Endothelial cell of umbilical vein (primary cell): ENCODE data around the gene IL17REL.

ENCODE experiments used
- EZH2 ChIP-seq: IDR thresholded peaks from 2 replicates; pipeline ENCODE4 v1.6.1; 2012; ENCODE audit warnings: borderline replicate concordance, low read depth, mild to moderate bottlenecking, moderate library complexity, low read length, inconsistent platforms; ENCODE audit not compliant: severe bottlenecking
- FOS ChIP-seq: IDR thresholded peaks from 2 replicates; pipeline ENCODE4 v1.6.1; 2011; ENCODE audit warnings: mild to moderate bottlenecking, low read length, moderate library complexity, borderline replicate concordance; ENCODE audit not compliant: insufficient read depth
- GATA2 ChIP-seq: IDR thresholded peaks from 2 replicates; pipeline ENCODE4 v1.7.0; 2011; ENCODE audit warnings: low read depth, mild to moderate bottlenecking, moderate library complexity, mixed read lengths, low read length; ENCODE audit not compliant: insufficient read length, insufficient read depth
- JUN ChIP-seq: IDR thresholded peaks from 2 replicates; pipeline ENCODE4 v1.6.1; 2011; ENCODE audit warnings: borderline replicate concordance, low read depth; ENCODE audit not compliant: insufficient read length, insufficient read depth
- MYC ChIP-seq: IDR thresholded peaks from one replicate; pipeline ENCODE4 v1.6.1; 2011; ENCODE audit warnings: mild to moderate bottlenecking, low read depth, low read length
- POLR2A ChIP-seq: IDR thresholded peaks from 2 replicates; pipeline ENCODE4 v1.6.1; 2012; ENCODE audit warnings: low read depth, mild to moderate bottlenecking, control low read depth, low read length
- POLR2AphosphoS5 ChIP-seq: IDR thresholded peaks from 2 replicates; pipeline ENCODE4 v1.6.1; 2012; ENCODE audit warnings: low read depth, mild to moderate bottlenecking, control low read depth, low read length, moderate library complexity; ENCODE audit not compliant: insufficient read depth
- TF ChIP-seq, protein P1 (sequence below), 2 donors: IDR thresholded peaks; 1 replicate in 1 of 2; 2 replicates in 1 of 2; pipeline ENCODE4 v1.5.1; 2011; ENCODE audit warnings: low read length in 2 of 2, mild to moderate bottlenecking in 2 of 2, moderate library complexity in 2 of 2, control low read depth in 1 of 2, inconsistent platforms in 1 of 2, low read depth in 1 of 2; ENCODE audit not compliant: insufficient read depth in 1 of 2; ENCODE audit errors: extremely low read depth in 1 of 2
- TF ChIP-seq, protein P2 (sequence below): IDR thresholded peaks from 2 replicates; pipeline ENCODE4 v1.6.1; 2011; ENCODE audit not compliant: insufficient read depth, insufficient read length

DNA sequence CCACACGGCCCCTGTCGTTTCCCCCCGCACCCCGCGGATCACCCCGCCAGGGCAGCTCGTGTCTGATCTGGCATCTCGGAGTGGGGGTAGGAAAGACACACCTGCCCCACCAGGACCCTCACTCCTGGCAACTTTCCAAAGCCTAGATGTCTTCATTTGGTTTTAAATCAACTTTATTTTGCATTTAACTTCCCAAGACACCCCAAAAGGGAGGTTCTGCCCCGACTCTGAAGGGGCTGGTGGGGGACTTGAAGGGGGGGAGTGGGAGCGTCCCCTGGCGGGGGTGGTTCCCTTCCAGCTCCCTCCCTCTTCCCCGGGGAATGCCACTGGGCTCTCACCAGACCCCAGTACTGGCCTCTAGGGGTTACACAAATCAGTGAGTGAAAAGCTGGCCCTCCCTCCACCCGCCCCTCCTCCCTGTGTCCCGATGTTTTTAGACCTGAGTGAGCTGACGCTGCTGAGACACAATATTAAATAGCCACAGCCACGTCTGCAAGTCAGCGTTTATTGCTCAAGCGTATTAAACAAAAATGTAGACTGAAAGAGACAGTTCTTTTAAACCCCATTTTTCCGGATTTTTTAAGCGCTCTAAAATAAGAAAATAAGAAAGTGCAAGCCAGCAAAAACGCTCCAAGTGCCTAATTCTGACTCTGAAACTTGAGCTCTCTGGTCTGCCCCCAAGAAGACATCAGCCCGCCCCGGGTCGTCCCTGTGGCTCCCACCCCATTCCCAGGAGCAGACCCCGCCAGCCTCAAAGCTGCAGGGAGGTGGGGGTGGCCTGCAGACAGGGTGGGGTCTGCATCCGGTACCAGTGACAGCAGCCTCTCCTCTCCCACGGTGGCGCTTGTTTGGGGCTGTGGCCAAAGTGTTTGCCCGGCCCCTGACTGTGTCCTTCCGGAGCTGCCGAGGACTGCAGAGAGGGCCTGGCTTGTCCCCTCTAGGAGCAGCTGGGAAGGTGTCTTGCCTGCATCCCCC lies 46.6 kb upstream of the IL17REL start:
- no peak for TF ChIP-seq POLR2AphosphoS5
- TF ChIP-seq EZH2, result peak; percentile 85
- TF ChIP-seq, protein P1, sequence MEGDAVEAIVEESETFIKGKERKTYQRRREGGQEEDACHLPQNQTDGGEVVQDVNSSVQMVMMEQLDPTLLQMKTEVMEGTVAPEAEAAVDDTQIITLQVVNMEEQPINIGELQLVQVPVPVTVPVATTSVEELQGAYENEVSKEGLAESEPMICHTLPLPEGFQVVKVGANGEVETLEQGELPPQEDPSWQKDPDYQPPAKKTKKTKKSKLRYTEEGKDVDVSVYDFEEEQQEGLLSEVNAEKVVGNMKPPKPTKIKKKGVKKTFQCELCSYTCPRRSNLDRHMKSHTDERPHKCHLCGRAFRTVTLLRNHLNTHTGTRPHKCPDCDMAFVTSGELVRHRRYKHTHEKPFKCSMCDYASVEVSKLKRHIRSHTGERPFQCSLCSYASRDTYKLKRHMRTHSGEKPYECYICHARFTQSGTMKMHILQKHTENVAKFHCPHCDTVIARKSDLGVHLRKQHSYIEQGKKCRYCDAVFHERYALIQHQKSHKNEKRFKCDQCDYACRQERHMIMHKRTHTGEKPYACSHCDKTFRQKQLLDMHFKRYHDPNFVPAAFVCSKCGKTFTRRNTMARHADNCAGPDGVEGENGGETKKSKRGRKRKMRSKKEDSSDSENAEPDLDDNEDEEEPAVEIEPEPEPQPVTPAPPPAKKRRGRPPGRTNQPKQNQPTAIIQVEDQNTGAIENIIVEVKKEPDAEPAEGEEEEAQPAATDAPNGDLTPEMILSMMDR (IDR thresholded peaks at IDR 0.05; ENCODE audit: extremely low read depth in 1 of 2, insufficient read depth in 1 of 2, low read depth in 1 of 2, low read length in 2 of 2), result peak in 1 of 2 donors; percentile 19
- no peak for TF ChIP-seq JUN
- TF ChIP-seq POLR2A, result no peak
- TF ChIP-seq, protein P2, sequence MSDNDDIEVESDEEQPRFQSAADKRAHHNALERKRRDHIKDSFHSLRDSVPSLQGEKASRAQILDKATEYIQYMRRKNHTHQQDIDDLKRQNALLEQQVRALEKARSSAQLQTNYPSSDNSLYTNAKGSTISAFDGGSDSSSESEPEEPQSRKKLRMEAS, result no peak
- no peak for TF ChIP-seq FOS
- no peak for TF ChIP-seq MYC
- TF ChIP-seq GATA2, result no peak
